HepG2 (cell line): Measurements from ENCODE around the gene PSG3.
"Not testable (repeated sequence)": the region's sequence is repeated elsewhere in the genome, so short reads cannot be mapped to it uniquely, and the experiment has no call there.

ENCODE experiments used
- EZH2 ChIP-seq: conservative IDR thresholded peaks from 2 replicates; pipeline ENCODE4 v1.6.1; 2012; ENCODE audit warnings: mild to moderate bottlenecking, low read depth, low read length, moderate library complexity
- RNF2 ChIP-seq: fragments of 450-650 bp; conservative IDR thresholded peaks from 2 replicates; pipeline ENCODE4 v1.6.1; 2016; ENCODE audit warnings: low read depth
- ZBTB7A ChIP-seq: sonication (generic); formaldehyde crosslinking; IDR thresholded peaks from 2 replicates; pipeline ENCODE4 v1.8.0; 2022; ENCODE audit warnings: mild to moderate bottlenecking, missing genetic modification reagents
- ZNF703 ChIP-seq: sonication (generic); formaldehyde crosslinking; IDR thresholded peaks from 2 replicates; pipeline ENCODE4 v1.5.1; 2020; ENCODE audit warnings: missing genetic modification reagents, mild to moderate bottlenecking, moderate library complexity, borderline replicate concordance
- TF ChIP-seq, protein P1 (sequence below): sonication (generic); formaldehyde crosslinking; IDR thresholded peaks from 2 replicates; pipeline ENCODE4 v1.5.0; 2020; ENCODE audit warnings: mild to moderate bottlenecking, missing genetic modification reagents, moderate library complexity
- TF ChIP-seq, protein P2 (sequence below), 2 experiments: sonication (generic) in 1 of 2; formaldehyde crosslinking in 1 of 2; IDR thresholded peaks; 2 replicates each; pipeline versions ENCODE4 v1.5.1 to v1.6.1; 2011 to 2020; ENCODE audit warnings: borderline replicate concordance in 1 of 2, low read depth in 1 of 2, low read length in 1 of 2, mild to moderate bottlenecking in 1 of 2, missing genetic modification reagents in 1 of 2, moderate library complexity in 1 of 2
- TF ChIP-seq, protein P3 (sequence below): sonication (generic); formaldehyde crosslinking; IDR thresholded peaks from 2 replicates; pipeline ENCODE4 v1.4.0; 2020; ENCODE audit warnings: mild to moderate bottlenecking, missing genetic modification reagents
- TF ChIP-seq, protein P4 (sequence below): sonication (generic); formaldehyde crosslinking; IDR thresholded peaks from 2 replicates; pipeline ENCODE4 v1.5.1; 2020; ENCODE audit warnings: mild to moderate bottlenecking, missing genetic modification reagents, moderate library complexity

DNA sequence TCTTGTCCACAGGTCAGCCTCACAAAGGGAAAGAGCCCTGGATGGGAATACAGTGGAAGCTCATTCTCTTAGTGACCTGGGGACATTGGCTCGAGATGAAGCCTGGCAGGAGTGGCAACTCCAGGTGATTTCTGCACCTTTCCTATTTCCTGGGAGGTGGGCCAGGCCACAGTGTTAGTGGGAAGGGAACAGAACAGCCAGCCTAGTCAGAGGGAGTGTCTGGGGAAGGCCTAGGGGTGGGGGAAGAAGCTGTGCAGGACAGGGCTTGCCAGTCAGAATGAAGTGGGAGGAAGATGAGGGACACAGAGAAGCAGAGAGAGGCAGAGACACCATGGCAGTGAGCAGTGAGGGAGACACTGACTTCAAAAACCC, 21.6 kb upstream of the PSG3 start:
- TF ChIP-seq EZH2; ZBTB7A (CRISPR knock-in tag); RNF2; ZNF703 (CRISPR knock-in tag): not testable (repeated sequence)
- TF ChIP-seq, protein P1, sequence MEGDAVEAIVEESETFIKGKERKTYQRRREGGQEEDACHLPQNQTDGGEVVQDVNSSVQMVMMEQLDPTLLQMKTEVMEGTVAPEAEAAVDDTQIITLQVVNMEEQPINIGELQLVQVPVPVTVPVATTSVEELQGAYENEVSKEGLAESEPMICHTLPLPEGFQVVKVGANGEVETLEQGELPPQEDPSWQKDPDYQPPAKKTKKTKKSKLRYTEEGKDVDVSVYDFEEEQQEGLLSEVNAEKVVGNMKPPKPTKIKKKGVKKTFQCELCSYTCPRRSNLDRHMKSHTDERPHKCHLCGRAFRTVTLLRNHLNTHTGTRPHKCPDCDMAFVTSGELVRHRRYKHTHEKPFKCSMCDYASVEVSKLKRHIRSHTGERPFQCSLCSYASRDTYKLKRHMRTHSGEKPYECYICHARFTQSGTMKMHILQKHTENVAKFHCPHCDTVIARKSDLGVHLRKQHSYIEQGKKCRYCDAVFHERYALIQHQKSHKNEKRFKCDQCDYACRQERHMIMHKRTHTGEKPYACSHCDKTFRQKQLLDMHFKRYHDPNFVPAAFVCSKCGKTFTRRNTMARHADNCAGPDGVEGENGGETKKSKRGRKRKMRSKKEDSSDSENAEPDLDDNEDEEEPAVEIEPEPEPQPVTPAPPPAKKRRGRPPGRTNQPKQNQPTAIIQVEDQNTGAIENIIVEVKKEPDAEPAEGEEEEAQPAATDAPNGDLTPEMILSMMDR (CRISPR knock-in tag): not testable (repeated sequence)
- TF ChIP-seq, protein P2, sequence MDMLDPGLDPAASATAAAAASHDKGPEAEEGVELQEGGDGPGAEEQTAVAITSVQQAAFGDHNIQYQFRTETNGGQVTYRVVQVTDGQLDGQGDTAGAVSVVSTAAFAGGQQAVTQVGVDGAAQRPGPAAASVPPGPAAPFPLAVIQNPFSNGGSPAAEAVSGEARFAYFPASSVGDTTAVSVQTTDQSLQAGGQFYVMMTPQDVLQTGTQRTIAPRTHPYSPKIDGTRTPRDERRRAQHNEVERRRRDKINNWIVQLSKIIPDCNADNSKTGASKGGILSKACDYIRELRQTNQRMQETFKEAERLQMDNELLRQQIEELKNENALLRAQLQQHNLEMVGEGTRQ (IDR thresholded peaks at IDR 0.05; ENCODE audit: low read depth, low read length): not testable (repeated sequence)
- TF ChIP-seq, protein P2 (CRISPR knock-in tag; IDR thresholded peaks at IDR 0.05; ENCODE audit: borderline replicate concordance): not testable (repeated sequence)
- TF ChIP-seq, protein P3, sequence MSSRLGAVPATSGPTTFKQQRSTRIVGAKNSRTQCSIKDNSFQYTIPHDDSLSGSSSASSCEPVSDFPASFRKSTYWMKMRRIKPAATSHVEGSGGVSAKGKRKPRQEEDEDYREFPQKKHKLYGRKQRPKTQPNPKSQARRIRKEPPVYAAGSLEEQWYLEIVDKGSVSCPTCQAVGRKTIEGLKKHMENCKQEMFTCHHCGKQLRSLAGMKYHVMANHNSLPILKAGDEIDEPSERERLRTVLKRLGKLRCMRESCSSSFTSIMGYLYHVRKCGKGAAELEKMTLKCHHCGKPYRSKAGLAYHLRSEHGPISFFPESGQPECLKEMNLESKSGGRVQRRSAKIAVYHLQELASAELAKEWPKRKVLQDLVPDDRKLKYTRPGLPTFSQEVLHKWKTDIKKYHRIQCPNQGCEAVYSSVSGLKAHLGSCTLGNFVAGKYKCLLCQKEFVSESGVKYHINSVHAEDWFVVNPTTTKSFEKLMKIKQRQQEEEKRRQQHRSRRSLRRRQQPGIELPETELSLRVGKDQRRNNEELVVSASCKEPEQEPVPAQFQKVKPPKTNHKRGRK (CRISPR knock-in tag): not testable (repeated sequence)
- TF ChIP-seq, protein P4, sequence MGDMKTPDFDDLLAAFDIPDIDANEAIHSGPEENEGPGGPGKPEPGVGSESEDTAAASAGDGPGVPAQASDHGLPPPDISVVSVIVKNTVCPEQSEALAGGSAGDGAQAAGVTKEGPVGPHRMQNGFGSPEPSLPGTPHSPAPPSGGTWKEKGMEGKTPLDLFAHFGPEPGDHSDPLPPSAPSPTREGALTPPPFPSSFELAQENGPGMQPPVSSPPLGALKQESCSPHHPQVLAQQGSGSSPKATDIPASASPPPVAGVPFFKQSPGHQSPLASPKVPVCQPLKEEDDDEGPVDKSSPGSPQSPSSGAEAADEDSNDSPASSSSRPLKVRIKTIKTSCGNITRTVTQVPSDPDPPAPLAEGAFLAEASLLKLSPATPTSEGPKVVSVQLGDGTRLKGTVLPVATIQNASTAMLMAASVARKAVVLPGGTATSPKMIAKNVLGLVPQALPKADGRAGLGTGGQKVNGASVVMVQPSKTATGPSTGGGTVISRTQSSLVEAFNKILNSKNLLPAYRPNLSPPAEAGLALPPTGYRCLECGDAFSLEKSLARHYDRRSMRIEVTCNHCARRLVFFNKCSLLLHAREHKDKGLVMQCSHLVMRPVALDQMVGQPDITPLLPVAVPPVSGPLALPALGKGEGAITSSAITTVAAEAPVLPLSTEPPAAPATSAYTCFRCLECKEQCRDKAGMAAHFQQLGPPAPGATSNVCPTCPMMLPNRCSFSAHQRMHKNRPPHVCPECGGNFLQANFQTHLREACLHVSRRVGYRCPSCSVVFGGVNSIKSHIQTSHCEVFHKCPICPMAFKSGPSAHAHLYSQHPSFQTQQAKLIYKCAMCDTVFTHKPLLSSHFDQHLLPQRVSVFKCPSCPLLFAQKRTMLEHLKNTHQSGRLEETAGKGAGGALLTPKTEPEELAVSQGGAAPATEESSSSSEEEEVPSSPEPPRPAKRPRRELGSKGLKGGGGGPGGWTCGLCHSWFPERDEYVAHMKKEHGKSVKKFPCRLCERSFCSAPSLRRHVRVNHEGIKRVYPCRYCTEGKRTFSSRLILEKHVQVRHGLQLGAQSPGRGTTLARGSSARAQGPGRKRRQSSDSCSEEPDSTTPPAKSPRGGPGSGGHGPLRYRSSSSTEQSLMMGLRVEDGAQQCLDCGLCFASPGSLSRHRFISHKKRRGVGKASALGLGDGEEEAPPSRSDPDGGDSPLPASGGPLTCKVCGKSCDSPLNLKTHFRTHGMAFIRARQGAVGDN (CRISPR knock-in tag): not testable (repeated sequence)
